ENCODE measurements around the gene SPINT2. TPM values are rescaled to one million over a fixed set of nuclear protein-coding genes. Genes with fewer than 3 reads are reported as not detected.

The SPINT2 gene
- total and polyA plus RNA-seq, 7 experiments from 2014 or later = 35.5 to 139 (median 40.9) TPM

DNA sequence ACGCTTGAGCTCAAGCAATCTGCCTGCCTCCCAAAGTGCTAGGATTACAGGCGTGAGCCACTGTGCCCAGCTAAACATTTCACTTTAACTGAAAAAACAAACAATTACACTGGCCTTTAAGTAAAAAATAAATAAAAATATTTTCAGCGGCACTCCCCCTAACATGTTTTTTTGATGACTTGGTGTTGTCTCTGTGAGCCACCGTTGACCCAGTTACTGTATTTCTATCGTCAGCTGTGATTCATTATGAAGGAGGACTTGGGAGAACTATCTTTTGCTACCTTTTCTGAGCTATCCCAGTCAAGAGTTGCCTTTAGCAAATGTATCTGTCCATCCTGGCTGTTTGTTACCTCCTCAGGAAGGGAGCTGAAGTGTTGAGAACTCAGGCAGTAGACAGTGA is 21.2 kb downstream of the SPINT2 start:
- Mint-ChIP-seq H3K27me3 (no peaks in the 10 kb centered on the region), H3K9me3 (no peaks in the 10 kb centered on the region), H3K4me1 (peaks cover 7 to 19% (median 12%) of the 10 kb centered on the region in 7 donors), H3K27ac (no peak overlapping the region), H3K4me3 (no peak overlapping the region), H3K36me3 (peaks cover 0 to 28% (median 7%) of the 10 kb centered on the region in 5 donors)
- ATAC-seq (no peak), DNase-seq (no peak)
- Histone ChIP-seq H3K36me3 (ENCODE audit: control insufficient read depth in 2 of 3, insufficient read depth in 3 of 3, low read length in 3 of 3) (peaks cover 0 to 38% (median 6%) of the 10 kb centered on the region in 3 experiments), H3K4me3 (ENCODE audit: low read length) (no peak overlapping the region), H3K27ac (ENCODE audit: low read depth, low read length) (no peak overlapping the region), H3K27me3 (ENCODE audit: control insufficient read depth in 2 of 2, insufficient read depth in 2 of 2, low read length in 2 of 2) (no peaks in the 10 kb centered on the region), H3K9me3 (ENCODE audit: control insufficient read depth in 2 of 3, low read length in 3 of 3) (no peaks in the 10 kb centered on the region), H3K4me1 (ENCODE audit: control insufficient read depth in 2 of 2, insufficient read depth in 2 of 2, low read length in 2 of 2) (no peaks in the 10 kb centered on the region)
- CTCF ChIA-PET = no interaction called here
- intact Hi-C loops (cut with micrococcal nuclease) = no loop called here
- POLR2A ChIA-PET = no interaction called here

DNA sequence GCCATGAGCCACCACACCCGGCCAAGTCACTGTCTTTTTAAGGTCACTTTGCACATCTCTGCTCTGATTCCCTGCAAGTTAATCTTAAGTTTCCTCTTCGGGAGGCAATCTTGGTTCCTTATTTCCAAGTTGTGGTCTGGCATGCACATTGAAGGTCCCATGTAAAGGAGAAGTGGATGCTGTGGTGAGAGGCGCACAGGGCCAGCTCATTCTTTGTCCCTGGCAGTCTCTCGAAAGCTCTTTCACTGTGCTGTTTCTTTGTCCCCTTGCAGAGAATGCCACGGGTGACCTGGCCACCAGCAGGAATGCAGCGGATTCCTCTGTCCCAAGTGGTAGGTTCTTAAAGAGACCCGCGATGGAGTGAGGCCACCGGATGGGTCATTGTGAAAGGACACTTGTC is 23.2 kb downstream of the SPINT2 start:
- H3K9me3 Mint-ChIP-seq = no peaks in the 10 kb centered on the region
- Histone ChIP-seq H3K27ac (ENCODE audit: low read depth, low read length) (no peak overlapping the region), H3K4me1 (ENCODE audit: control insufficient read depth in 2 of 2, insufficient read depth in 2 of 2, low read length in 2 of 2) (no peaks in the 10 kb centered on the region), H3K9me3 (ENCODE audit: control insufficient read depth in 2 of 3, low read length in 3 of 3) (no peaks in the 10 kb centered on the region), H3K4me3 (ENCODE audit: low read length) (no peak overlapping the region), H3K27me3 (ENCODE audit: control insufficient read depth in 2 of 2, insufficient read depth in 2 of 2, low read length in 2 of 2) (no peaks in the 10 kb centered on the region), H3K36me3 (ENCODE audit: control insufficient read depth in 2 of 3, insufficient read depth in 3 of 3, low read length in 3 of 3) (peaks cover 0 to 51% (median 11%) of the 10 kb centered on the region in 3 experiments)
- peaks cover 0 to 41% (median 7%) of the 10 kb centered on the region in 5 donors for H3K36me3 Mint-ChIP-seq
- ATAC-seq (peak; percentile 80), DNase-seq (no peak)
- ChIA-PET POLR2A (no interaction called here), CTCF (no interaction called here)
- H3K4me1 Mint-ChIP-seq = peaks cover 0 to 4% (median under 1%) of the 10 kb centered on the region in 7 donors
- H3K27me3 Mint-ChIP-seq = no peaks in the 10 kb centered on the region
- H3K27ac Mint-ChIP-seq = no peak overlapping the region
- H3K4me3 Mint-ChIP-seq = no peak overlapping the region
- intact Hi-C loops (cut with micrococcal nuclease) = no loop called here

DNA sequence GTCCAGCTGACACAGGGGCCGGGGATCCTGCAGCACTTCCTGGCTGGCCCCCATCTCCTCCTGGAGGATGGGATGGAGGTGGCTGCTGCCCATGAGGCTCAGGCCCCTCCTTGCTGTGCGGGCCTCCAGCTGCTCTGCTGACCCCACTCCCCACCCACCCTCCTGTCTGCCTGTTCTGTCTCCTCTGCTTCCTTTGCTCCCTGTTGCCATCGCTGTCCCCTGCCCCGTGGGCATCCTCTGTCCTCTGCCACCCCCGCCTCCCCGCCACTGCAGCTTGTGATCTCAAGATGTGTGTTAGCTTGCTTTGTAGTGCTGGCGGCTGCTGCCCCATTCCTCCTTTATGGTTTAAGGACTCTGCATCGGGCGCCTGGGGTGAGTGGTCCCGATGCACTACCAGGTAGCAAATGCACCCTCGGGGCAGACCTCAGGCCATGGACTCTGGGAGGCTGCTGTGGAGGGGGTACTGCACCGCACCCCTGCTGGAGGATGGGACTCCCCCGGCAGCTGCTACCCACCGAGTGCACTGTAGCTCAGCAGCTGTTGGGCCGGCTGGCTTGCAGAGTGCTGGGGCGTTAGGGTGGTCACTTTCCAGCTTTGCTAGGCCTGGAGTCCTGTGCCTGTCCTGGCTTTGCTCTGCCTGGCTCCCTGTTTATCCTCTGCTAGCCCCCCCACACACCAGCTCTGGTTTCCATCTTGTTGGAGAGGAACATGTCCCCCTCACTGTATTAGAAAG is 23.9 kb downstream of the SPINT2 start:
- H3K36me3 Mint-ChIP-seq = peaks cover 0 to 41% (median 7%) of the 10 kb centered on the region in 5 donors
- H3K4me3 Mint-ChIP-seq = no peak overlapping the region
- POLR2A ChIA-PET = no interaction called here
- no peak for DNase-seq
- peaks cover 0 to 4% (median 0%) of the 10 kb centered on the region in 7 donors for H3K4me1 Mint-ChIP-seq
- Histone ChIP-seq H3K4me1 (ENCODE audit: control insufficient read depth in 2 of 2, insufficient read depth in 2 of 2, low read length in 2 of 2) (no peaks in the 10 kb centered on the region), H3K9me3 (ENCODE audit: control insufficient read depth in 2 of 3, low read length in 3 of 3) (no peaks in the 10 kb centered on the region), H3K4me3 (ENCODE audit: low read length) (no peak overlapping the region), H3K27ac (ENCODE audit: low read depth, low read length) (no peak overlapping the region), H3K27me3 (ENCODE audit: control insufficient read depth in 2 of 2, insufficient read depth in 2 of 2, low read length in 2 of 2) (no peaks in the 10 kb centered on the region), H3K36me3 (ENCODE audit: control insufficient read depth in 2 of 3, insufficient read depth in 3 of 3, low read length in 3 of 3) (peaks cover 0 to 55% (median 11%) of the 10 kb centered on the region in 3 experiments)
- CTCF ChIA-PET = no interaction called here
- no peak overlapping the region for H3K27ac Mint-ChIP-seq
- H3K9me3 Mint-ChIP-seq = no peaks in the 10 kb centered on the region
- intact Hi-C loops (cut with micrococcal nuclease) = no loop called here
- no peaks in the 10 kb centered on the region for H3K27me3 Mint-ChIP-seq
- ATAC-seq = no peak

DNA sequence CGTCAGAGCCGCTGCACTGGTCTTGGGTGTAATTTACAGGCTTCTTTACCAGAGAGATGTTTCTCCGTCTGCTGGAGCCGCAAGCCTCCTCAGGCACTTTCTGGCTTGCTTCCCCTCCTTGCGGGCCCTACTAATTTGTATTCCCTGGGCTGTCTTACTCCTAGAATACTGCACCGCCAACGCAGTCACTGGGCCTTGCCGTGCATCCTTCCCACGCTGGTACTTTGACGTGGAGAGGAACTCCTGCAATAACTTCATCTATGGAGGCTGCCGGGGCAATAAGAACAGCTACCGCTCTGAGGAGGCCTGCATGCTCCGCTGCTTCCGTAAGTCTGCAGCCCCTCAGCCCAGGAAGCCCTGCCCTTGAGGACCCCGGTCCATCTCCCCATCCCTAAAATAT is 25.6 kb downstream of the SPINT2 start:
- Histone ChIP-seq H3K27me3 (ENCODE audit: control insufficient read depth in 2 of 2, insufficient read depth in 2 of 2, low read length in 2 of 2) (no peaks in the 10 kb centered on the region), H3K36me3 (ENCODE audit: control insufficient read depth in 2 of 3, insufficient read depth in 3 of 3, low read length in 3 of 3) (peaks cover 0 to 55% (median 11%) of the 10 kb centered on the region in 3 experiments), H3K4me1 (ENCODE audit: control insufficient read depth in 2 of 2, insufficient read depth in 2 of 2, low read length in 2 of 2) (no peaks in the 10 kb centered on the region), H3K4me3 (ENCODE audit: low read length) (no peak overlapping the region), H3K9me3 (ENCODE audit: control insufficient read depth in 2 of 3, low read length in 3 of 3) (no peaks in the 10 kb centered on the region), H3K27ac (ENCODE audit: low read depth, low read length) (no peak overlapping the region)
- H3K4me3 Mint-ChIP-seq = no peak overlapping the region
- peaks cover 0 to 37% (median 7%) of the 10 kb centered on the region in 5 donors for H3K36me3 Mint-ChIP-seq
- ATAC-seq (no peak), DNase-seq (no peak)
- POLR2A ChIA-PET = no interaction called here
- intact Hi-C loops (cut with micrococcal nuclease) = no loop called here
- no peaks in the 10 kb centered on the region for H3K9me3 Mint-ChIP-seq
- CTCF ChIA-PET = no interaction called here
- no peak overlapping the region for H3K27ac Mint-ChIP-seq
- H3K27me3 Mint-ChIP-seq = no peaks in the 10 kb centered on the region
- H3K4me1 Mint-ChIP-seq = no peaks in the 10 kb centered on the region

DNA sequence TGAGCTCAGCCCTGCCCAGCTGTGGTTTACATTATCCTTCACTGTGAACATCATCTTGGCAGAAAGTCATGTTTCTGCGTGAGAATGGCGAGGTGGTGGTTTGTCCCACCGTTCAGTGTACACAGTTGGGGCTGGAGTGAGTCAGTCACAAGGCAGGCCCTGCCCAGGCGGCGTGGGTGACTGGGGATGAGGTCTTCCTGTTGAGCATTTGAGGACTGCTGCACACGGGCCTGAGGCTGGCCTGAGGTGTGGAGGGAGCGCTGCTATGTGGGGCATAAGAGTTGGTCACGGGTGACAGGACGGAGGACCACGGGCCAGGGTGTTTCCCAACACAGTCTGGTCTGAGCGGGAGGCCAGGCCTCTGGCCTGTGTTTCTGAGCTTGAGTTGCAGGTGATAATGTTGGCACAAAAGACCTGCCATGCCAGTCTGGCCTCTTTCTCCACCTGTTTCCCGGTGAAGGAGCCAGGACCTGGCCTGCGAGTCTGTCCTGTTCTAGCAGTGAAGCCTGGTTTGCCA is 26.3 kb downstream of the SPINT2 start:
- CTCF ChIA-PET = no interaction called here

DNA sequence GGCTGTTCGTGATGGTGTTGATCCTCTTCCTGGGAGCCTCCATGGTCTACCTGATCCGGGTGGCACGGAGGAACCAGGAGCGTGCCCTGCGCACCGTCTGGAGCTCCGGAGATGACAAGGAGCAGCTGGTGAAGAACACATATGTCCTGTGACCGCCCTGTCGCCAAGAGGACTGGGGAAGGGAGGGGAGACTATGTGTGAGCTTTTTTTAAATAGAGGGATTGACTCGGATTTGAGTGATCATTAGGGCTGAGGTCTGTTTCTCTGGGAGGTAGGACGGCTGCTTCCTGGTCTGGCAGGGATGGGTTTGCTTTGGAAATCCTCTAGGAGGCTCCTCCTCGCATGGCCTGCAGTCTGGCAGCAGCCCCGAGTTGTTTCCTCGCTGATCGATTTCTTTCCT is 27.5 kb downstream of the SPINT2 start:
- no peak for ATAC-seq
- POLR2A ChIA-PET = no interaction called here
- H3K36me3 ChIP-seq (ENCODE audit: control insufficient read depth in 2 of 3, insufficient read depth in 3 of 3, low read length in 3 of 3) = peaks cover 0 to 51% (median 11%) of the 10 kb centered on the region in 3 experiments
- H3K4me1 ChIP-seq (ENCODE audit: control insufficient read depth in 2 of 2, insufficient read depth in 2 of 2, low read length in 2 of 2) = no peaks in the 10 kb centered on the region
- H3K9me3 ChIP-seq (ENCODE audit: control insufficient read depth in 2 of 3, low read length in 3 of 3) = no peaks in the 10 kb centered on the region
- Mint-ChIP-seq H3K27ac (no peak overlapping the region), H3K9me3 (no peaks in the 10 kb centered on the region), H3K36me3 (peaks cover 0 to 26% (median 4%) of the 10 kb centered on the region in 5 donors), H3K4me3 (no peak overlapping the region), H3K27me3 (no peaks in the 10 kb centered on the region), H3K4me1 (no peaks in the 10 kb centered on the region)
- no peak overlapping the region for H3K4me3 ChIP-seq (ENCODE audit: low read length)
- intact Hi-C loops (cut with micrococcal nuclease) = no loop called here
- H3K27me3 ChIP-seq (ENCODE audit: control insufficient read depth in 2 of 2, insufficient read depth in 2 of 2, low read length in 2 of 2) = no peaks in the 10 kb centered on the region
- DNase-seq = no peak
- H3K27ac ChIP-seq (ENCODE audit: low read depth, low read length) = no peak overlapping the region
- CTCF ChIA-PET = no interaction called here

More for the DNA sequence above, 26.3 kb downstream of the SPINT2 start:
- Histone ChIP-seq H3K27me3 (ENCODE audit: control insufficient read depth in 2 of 2, insufficient read depth in 2 of 2, low read length in 2 of 2) (no peaks in the 10 kb centered on the region), H3K36me3 (ENCODE audit: control insufficient read depth in 2 of 3, insufficient read depth in 3 of 3, low read length in 3 of 3) (peaks cover 0 to 51% (median 11%) of the 10 kb centered on the region in 3 experiments), H3K4me1 (ENCODE audit: control insufficient read depth in 2 of 2, insufficient read depth in 2 of 2, low read length in 2 of 2) (no peaks in the 10 kb centered on the region), H3K9me3 (ENCODE audit: control insufficient read depth in 2 of 3, low read length in 3 of 3) (no peaks in the 10 kb centered on the region), H3K4me3 (ENCODE audit: low read length) (no peak overlapping the region), H3K27ac (ENCODE audit: low read depth, low read length) (no peak overlapping the region)
- Mint-ChIP-seq H3K27ac (no peak overlapping the region), H3K9me3 (no peaks in the 10 kb centered on the region), H3K36me3 (peaks cover 0 to 33% (median 7%) of the 10 kb centered on the region in 5 donors), H3K4me3 (no peak overlapping the region), H3K27me3 (no peaks in the 10 kb centered on the region), H3K4me1 (no peaks in the 10 kb centered on the region)
- DNase-seq = no peak
- intact Hi-C loops (cut with micrococcal nuclease) = no loop called here
- no peak for ATAC-seq
- POLR2A ChIA-PET = no interaction called here

DNA sequence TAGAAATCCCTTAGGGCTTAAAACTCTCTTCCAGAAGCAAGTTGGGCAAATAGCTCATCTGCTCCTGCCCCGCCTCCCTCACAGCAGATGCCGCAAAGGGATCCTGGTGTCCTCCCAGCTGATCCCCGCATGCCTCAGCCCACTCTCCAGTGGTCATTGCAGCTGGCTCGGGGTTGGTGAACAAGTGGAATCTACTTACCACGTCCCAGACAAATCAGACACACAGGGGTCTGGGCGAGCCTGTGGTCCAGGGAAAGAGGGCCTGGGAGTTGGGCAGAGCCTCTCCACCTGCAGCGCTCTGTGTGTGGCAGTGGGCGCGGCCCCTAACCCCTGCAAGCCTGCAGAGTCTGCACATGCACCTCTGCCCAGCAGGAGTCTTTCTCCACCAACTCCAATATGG is 28.9 kb downstream of the SPINT2 start:
- ATAC-seq (no peak), DNase-seq (no peak)
- ChIA-PET CTCF (no interaction called here), POLR2A (no interaction called here)
- Histone ChIP-seq H3K27me3 (ENCODE audit: control insufficient read depth in 2 of 2, insufficient read depth in 2 of 2, low read length in 2 of 2) (no peaks in the 10 kb centered on the region), H3K36me3 (ENCODE audit: control insufficient read depth in 2 of 3, insufficient read depth in 3 of 3, low read length in 3 of 3) (peaks cover 0 to 41% (median 11%) of the 10 kb centered on the region in 3 experiments), H3K9me3 (ENCODE audit: control insufficient read depth in 2 of 3, low read length in 3 of 3) (no peaks in the 10 kb centered on the region), H3K4me3 (ENCODE audit: low read length) (no peak overlapping the region), H3K4me1 (ENCODE audit: control insufficient read depth in 2 of 2, insufficient read depth in 2 of 2, low read length in 2 of 2) (no peaks in the 10 kb centered on the region), H3K27ac (ENCODE audit: low read depth, low read length) (no peak overlapping the region)
- intact Hi-C loops (cut with micrococcal nuclease) = no loop called here
- H3K27ac Mint-ChIP-seq = no peak overlapping the region
- no peaks in the 10 kb centered on the region for H3K9me3 Mint-ChIP-seq
- H3K36me3 Mint-ChIP-seq = peaks cover 0 to 23% (median 3%) of the 10 kb centered on the region in 5 donors
- H3K27me3 Mint-ChIP-seq = no peaks in the 10 kb centered on the region
- H3K4me1 Mint-ChIP-seq = no peaks in the 10 kb centered on the region
- H3K4me3 Mint-ChIP-seq = no peak overlapping the region
